ENCODE results near the gene DNAJB4.

The DNAJB4 gene

GRCh38 chr1:78040484-78041089 is 35.8 kb downstream of the DNAJB4 start:
- Histone ChIP-seq H3K9ac (ENCODE audit: low read length) (no peak overlapping the region), H4K20me1 (ENCODE audit: insufficient read depth, low read length) (no peaks in the 10 kb centered on the region), H3F3A (ENCODE audit: insufficient read depth, low read length) (no peaks in the 10 kb centered on the region), H3K36me3 (ENCODE audit: insufficient read depth, low read length) (no peaks in the 10 kb centered on the region), H3K4me2 (ENCODE audit: low read length) (no peak overlapping the region), H3K27ac (ENCODE audit: low read depth, low read length, poor library complexity, severe bottlenecking) (no peak overlapping the region), H3K4me3 (ENCODE audit: low read depth, low read length, poor library complexity, severe bottlenecking) (no peak overlapping the region), H2AFZ (ENCODE audit: low read length) (no peak overlapping the region), H3K9me3 (ENCODE audit: low read length) (no peaks in the 10 kb centered on the region), H3K27me3 (ENCODE audit: insufficient read depth, low read length) (0 out of 2 replicates have a peak, but pooled peaks cover 4% of the 10 kb centered on the region), H3K9me2 (ENCODE audit: low read depth, low read length) (no peaks in the 10 kb centered on the region), H3K79me2 (ENCODE audit: insufficient read depth, low read length) (no peaks in the 10 kb centered on the region), H3K4me1 (ENCODE audit: insufficient read depth, low read length, severe bottlenecking) (no peaks in the 10 kb centered on the region)
- TF ChIP-seq EZH2 (IDR thresholded peaks at IDR 0.05; ENCODE audit: borderline replicate concordance, low read length) (no peak), CTCF (IDR thresholded peaks at IDR 0.05; ENCODE audit: low read length) (no peak)

- no peak overlapping the region for H3K4me2 ChIP-seq (ENCODE audit: low read length)
- no peaks in the 10 kb centered on the region for H3K4me1 ChIP-seq (ENCODE audit: insufficient read depth, low read length, severe bottlenecking)
- H3K9ac ChIP-seq (ENCODE audit: low read length): no peak overlapping the region
- no peak overlapping the region for H2AFZ ChIP-seq (ENCODE audit: low read length)
- H3F3A ChIP-seq (ENCODE audit: insufficient read depth, low read length): no peaks in the 10 kb centered on the region
- no peaks in the 10 kb centered on the region for H3K9me2 ChIP-seq (ENCODE audit: low read depth, low read length)
- H3K9me3 ChIP-seq (ENCODE audit: low read length): no peaks in the 10 kb centered on the region
- no peaks in the 10 kb centered on the region for H4K20me1 ChIP-seq (ENCODE audit: insufficient read depth, low read length)
- TF ChIP-seq CTCF (IDR thresholded peaks at IDR 0.05; ENCODE audit: low read length) (no peak), EZH2 (IDR thresholded peaks at IDR 0.05; ENCODE audit: borderline replicate concordance, low read length) (no peak)
- 0 out of 2 replicates have a peak, but pooled peaks cover 4% of the 10 kb centered on the region for H3K27me3 ChIP-seq (ENCODE audit: insufficient read depth, low read length)
- no peaks in the 10 kb centered on the region for H3K36me3 ChIP-seq (ENCODE audit: insufficient read depth, low read length)
- no peak overlapping the region for H3K4me3 ChIP-seq (ENCODE audit: low read depth, low read length, poor library complexity, severe bottlenecking)
- no peaks in the 10 kb centered on the region for H3K79me2 ChIP-seq (ENCODE audit: insufficient read depth, low read length)
- H3K27ac ChIP-seq (ENCODE audit: low read depth, low read length, poor library complexity, severe bottlenecking): no peak overlapping the region
These were observed 38.7 kb downstream of the DNAJB4 start for GRCh38 chr1:78043436-78043835.

- TF ChIP-seq CTCF (IDR thresholded peaks at IDR 0.05; ENCODE audit: low read length): no peak
- no peak for TF ChIP-seq EZH2 (IDR thresholded peaks at IDR 0.05; ENCODE audit: borderline replicate concordance, low read length)
- Histone ChIP-seq H2AFZ (ENCODE audit: low read length) (no peak overlapping the region), H3K4me3 (ENCODE audit: low read depth, low read length, poor library complexity, severe bottlenecking) (no peak overlapping the region), H3K27me3 (ENCODE audit: insufficient read depth, low read length) (no peaks in the 10 kb centered on the region), H3K9me2 (ENCODE audit: low read depth, low read length) (no peaks in the 10 kb centered on the region), H3F3A (ENCODE audit: insufficient read depth, low read length) (no peaks in the 10 kb centered on the region), H3K4me1 (ENCODE audit: insufficient read depth, low read length, severe bottlenecking) (no peaks in the 10 kb centered on the region), H4K20me1 (ENCODE audit: insufficient read depth, low read length) (no peaks in the 10 kb centered on the region), H3K9me3 (ENCODE audit: low read length) (no peaks in the 10 kb centered on the region), H3K9ac (ENCODE audit: low read length) (no peak overlapping the region), H3K4me2 (ENCODE audit: low read length) (no peak overlapping the region), H3K36me3 (ENCODE audit: insufficient read depth, low read length) (no peaks in the 10 kb centered on the region), H3K79me2 (ENCODE audit: insufficient read depth, low read length) (no peaks in the 10 kb centered on the region), H3K27ac (ENCODE audit: low read depth, low read length, poor library complexity, severe bottlenecking) (no peak overlapping the region)
These were observed 40.2 kb downstream of the DNAJB4 start for GRCh38 chr1:78044796-78045562.
